Mucosa of descending colon (tissue), 3 donors: ENCODE data around the gene C15orf61. TPM values are rescaled to one million over a fixed set of nuclear protein-coding genes. Genes with fewer than 3 reads are reported as not detected.

Experiments used
- ATAC-seq: fragments of 200-7000 bp; cut with Tn5 transposase; one replicate; pipeline ENCODE4 v1.9.1; 2020; ENCODE audit warnings: mild to moderate bottlenecking, moderate library complexity
- DNase-seq, 3 donors: peaks; one replicate each; pipeline ENCODE4 v3.0.0-alpha.2; 2020
- H3K36me3 ChIP-seq: fragments of 200-600 bp; one replicate; pipeline ENCODE4 v1.8.0; 2021; ENCODE audit warnings: low read depth, mild to moderate bottlenecking
- H3K4me1 ChIP-seq: fragments of 200-600 bp; one replicate; pipeline ENCODE4 v1.8.0; 2021; ENCODE audit warnings: low read depth, mild to moderate bottlenecking
- H3K4me3 ChIP-seq: fragments of 200-600 bp; one replicate; pipeline ENCODE4 v1.8.0; 2021; ENCODE audit warnings: mild to moderate bottlenecking
- H3K9me3 ChIP-seq: fragments of 200-600 bp; one replicate; pipeline ENCODE4 v1.8.0; 2021; ENCODE audit warnings: mild to moderate bottlenecking
- intact Hi-C, 2 donors: fragments of 100-400 bp; cut with DNase I in 1 of 2; cut with micrococcal nuclease in 1 of 2; formaldehyde crosslinking; loops; one replicate each; pipeline versions ENCODE4 v1.11.0 to v1.11.1; 2022; cut with DNase I, micrococcal nuclease
- total RNA-seq, 3 donors: library from RNA; stranded (reverse); fragmentation: NEBNext Ultra II Directional in 2 of 3; extraction: Animal tissue kit (Norgen Biotek cat#: 25700) in 2 of 3; gene quantifications; one replicate each; pipeline versions ENCODE4 v1.2.1 to v1.2.4, GENCODE V29; 2021 to 2023
- TF ChIP-seq, protein P1 (sequence below): fragments of 200-600 bp; IDR thresholded peaks from one replicate; pipeline ENCODE4 v1.8.0; 2022; ENCODE audit warnings: antibody characterized with exemption, mild to moderate bottlenecking
- donor health status: DM: no; HTN: no; CAD: no; lungs with moderate emphysema.
- donor health status: DM: no; HTN: no; CAD: no.
- donor health status: DM: no; HTN: yes; CAD: no.

The C15orf61 gene
- total RNA-seq, 3 donors from 2014 or later = 5.4 to 6.2 (median 6.0) TPM

GRCh38 chr15:67510597-67511190, 10.2 kb upstream of the C15orf61 start:
- Histone ChIP-seq H3K9me3 (no peaks in the 10 kb centered on the region), H3K4me3 (no peak overlapping the region), H3K4me1 (no peaks in the 10 kb centered on the region), H3K36me3 (no peaks in the 10 kb centered on the region)
- ATAC-seq (no peak), DNase-seq (no peak)
- TF ChIP-seq, protein P1, sequence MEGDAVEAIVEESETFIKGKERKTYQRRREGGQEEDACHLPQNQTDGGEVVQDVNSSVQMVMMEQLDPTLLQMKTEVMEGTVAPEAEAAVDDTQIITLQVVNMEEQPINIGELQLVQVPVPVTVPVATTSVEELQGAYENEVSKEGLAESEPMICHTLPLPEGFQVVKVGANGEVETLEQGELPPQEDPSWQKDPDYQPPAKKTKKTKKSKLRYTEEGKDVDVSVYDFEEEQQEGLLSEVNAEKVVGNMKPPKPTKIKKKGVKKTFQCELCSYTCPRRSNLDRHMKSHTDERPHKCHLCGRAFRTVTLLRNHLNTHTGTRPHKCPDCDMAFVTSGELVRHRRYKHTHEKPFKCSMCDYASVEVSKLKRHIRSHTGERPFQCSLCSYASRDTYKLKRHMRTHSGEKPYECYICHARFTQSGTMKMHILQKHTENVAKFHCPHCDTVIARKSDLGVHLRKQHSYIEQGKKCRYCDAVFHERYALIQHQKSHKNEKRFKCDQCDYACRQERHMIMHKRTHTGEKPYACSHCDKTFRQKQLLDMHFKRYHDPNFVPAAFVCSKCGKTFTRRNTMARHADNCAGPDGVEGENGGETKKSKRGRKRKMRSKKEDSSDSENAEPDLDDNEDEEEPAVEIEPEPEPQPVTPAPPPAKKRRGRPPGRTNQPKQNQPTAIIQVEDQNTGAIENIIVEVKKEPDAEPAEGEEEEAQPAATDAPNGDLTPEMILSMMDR = no peak
- intact Hi-C loops = no loop called here

DNA sequence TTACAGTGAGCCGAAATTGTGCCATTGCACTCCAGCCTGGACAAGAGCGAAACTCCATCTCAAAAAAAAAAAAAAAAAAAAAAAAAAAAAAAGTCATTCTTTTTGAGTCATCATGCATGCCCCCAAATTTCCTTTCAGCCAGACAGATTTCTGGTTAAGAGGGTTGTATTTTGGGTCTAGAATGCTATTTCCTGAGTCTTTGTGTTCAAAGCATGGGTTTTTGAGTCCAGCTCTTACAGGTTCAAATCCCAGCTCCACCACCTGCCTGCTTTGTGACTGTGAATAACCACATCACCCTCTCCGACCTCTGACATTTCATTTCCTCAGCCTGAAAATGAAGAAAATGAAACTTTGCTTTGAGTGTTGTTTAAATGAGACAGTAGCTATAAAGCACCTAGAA, 9.3 kb upstream of the C15orf61 start:
- H3K4me1 ChIP-seq = no peaks in the 10 kb centered on the region
- intact Hi-C loops = no loop called here
- TF ChIP-seq, protein P1 = no peak
- no peak overlapping the region for H3K4me3 ChIP-seq
- H3K9me3 ChIP-seq = no peaks in the 10 kb centered on the region
- no peaks in the 10 kb centered on the region for H3K36me3 ChIP-seq
- ATAC-seq = no peak
- no peak for DNase-seq

GRCh38 chr15:67512140-67512539, 8.8 kb upstream of the C15orf61 start:
- DNase-seq = no peak
- Histone ChIP-seq H3K4me3 (no peak overlapping the region), H3K36me3 (no peaks in the 10 kb centered on the region), H3K4me1 (no peaks in the 10 kb centered on the region), H3K9me3 (no peaks in the 10 kb centered on the region)
- TF ChIP-seq, protein P1 = no peak
- intact Hi-C loops = no loop called here
- ATAC-seq = no peak

GRCh38 chr15:67512933-67513714, 7.8 kb upstream of the C15orf61 start:
- TF ChIP-seq, protein P1 = no peak

GRCh38 chr15:67515090-67515489, 5.8 kb upstream of the C15orf61 start:
- TF ChIP-seq, protein P1 = no peak
- no peaks in the 10 kb centered on the region for H3K4me1 ChIP-seq
- H3K4me3 ChIP-seq = no peak overlapping the region
- H3K9me3 ChIP-seq = no peaks in the 10 kb centered on the region
- DNase-seq = no peak
- no peak for ATAC-seq
- H3K36me3 ChIP-seq = no peaks in the 10 kb centered on the region
- intact Hi-C loops = no loop called here

More at GRCh38 chr15:67512933-67513714, 7.8 kb upstream of the C15orf61 start:
- Histone ChIP-seq H3K9me3 (no peaks in the 10 kb centered on the region), H3K4me3 (no peak overlapping the region), H3K4me1 (no peaks in the 10 kb centered on the region), H3K36me3 (no peaks in the 10 kb centered on the region)
- ATAC-seq = no peak
- intact Hi-C loops = no loop called here
- DNase-seq = no peak
